Stimulated activated CD8-positive, alpha-beta memory T cell treated with anti-CD3 and anti-CD28 coated beads, Interleukin-15, amount 100 ng/mL, for 24 hours (primary cell): ENCODE measurements around the gene PPP1R12B.
"Not testable (repeated sequence)": the region's sequence is repeated elsewhere in the genome, so short reads cannot be mapped to it uniquely, and the experiment has no call there.

Experiments used
- DNase-seq: peaks from one replicate; pipeline ENCODE4 v3.0.0-alpha.2; 2020; ENCODE audit warnings: low read depth

Gene PPP1R12B

DNA sequence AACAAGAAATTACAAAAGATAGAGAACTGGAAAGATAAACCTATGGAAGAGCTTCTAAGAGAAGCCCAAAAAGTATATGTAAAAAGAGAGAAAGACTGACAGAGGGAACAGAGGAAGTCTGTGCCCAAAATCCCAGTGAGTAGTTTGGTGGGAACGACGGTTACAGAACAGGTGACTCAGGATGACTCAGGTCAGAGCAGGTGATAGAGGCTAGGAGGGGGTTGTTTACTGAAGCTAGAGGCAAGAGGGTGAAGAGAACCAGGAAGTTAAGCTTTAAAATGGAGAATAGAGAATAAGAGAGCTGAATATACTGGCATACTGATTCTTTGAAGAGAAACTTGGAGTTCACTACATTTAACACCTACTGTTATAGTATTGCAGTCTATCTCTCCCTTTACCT lies 134.9 kb downstream of the PPP1R12B start:
- not testable (repeated sequence) for DNase-seq

DNA sequence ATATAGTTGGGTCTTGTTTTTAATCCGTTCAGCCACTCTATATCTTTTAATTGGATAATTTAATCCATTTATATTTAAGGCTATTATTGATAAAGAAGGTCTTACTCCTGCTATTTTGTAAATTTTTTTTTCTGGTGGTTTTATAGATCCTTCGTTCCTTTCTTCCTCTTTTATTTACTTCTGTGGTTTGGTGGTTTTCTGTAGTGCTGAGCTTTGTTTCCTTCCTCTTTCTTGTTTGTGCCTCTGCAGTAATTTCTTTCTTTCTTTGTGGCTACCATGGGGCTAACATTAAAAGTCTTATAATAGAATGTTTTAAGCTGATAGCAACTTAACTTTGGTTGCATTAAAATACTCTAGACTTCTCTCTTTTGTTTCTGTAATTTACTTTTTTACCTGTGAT lies 135.5 kb downstream of the PPP1R12B start:
- DNase-seq, result not testable (repeated sequence)

DNA sequence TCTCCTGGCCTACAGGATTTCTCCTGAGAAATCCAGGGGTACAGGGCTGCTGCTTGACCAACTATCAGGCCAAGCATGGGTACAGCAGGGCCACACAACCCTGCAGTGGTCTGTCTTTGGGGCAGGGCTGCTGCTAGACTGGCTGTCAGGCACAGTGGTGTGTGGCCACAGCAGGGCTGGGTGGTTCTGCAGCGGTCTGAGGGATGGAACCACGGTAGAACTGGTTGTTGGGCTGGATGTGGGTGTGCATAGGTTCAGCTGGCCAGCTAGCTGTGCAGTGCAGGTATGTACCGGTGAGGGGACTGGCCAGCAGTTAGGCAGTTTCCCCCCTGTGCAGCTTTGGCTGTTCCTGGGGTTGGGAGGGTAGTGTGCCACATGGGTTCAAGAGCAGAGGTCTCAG lies 136.3 kb downstream of the PPP1R12B start:
- DNase-seq, result not testable (repeated sequence)

DNA sequence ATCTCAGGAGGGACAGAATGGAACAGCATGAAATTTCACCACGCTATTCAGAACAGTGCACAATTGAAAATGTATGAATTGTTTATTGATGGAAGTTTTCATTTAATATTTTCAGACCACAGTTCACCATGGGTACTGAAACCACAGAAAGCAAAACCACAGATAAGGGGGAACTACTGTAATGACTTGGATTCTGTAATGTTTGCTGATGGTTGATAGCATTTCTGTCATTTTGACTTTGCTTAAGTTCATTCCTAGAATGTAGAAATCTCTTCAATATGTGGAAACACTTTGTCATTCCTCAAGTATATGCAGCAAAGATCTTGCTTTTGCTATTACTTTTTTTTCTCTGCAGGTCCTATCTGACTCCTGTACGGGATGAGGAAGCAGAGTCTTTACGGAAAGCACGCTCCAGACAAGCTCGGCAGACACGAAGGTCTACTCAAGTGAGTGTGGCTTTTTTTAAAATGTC lies 139.7 kb downstream of the PPP1R12B start:
- DNase-seq, result not testable (repeated sequence)

- DNase-seq, result not testable (repeated sequence)
Observed at GRCh38 chr1:202489101-202489500, 140.6 kb downstream of the PPP1R12B start.

- not testable (repeated sequence) for DNase-seq
Observed at GRCh38 chr1:202493112-202493511, 144.6 kb downstream of the PPP1R12B start.

DNA sequence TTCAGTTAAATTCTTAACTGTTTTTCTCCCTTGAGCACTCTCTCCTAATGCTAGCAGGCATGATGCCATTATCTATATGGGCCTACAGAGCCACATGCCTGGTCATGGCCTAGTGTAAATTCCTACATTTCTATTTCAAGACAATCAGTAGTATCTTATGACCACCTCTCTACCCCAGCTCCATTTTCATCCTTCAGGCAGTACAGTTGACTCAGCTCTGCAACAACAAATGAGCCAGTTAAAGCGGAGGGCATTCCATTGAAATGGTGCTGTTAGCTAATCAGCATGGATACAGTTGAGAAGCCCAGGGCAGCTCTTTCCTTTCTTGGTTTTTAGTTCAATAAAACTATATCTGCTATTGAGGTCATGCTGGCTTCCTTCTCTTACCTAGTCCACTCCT lies 150.0 kb downstream of the PPP1R12B start:
- DNase-seq, result no peak

DNA sequence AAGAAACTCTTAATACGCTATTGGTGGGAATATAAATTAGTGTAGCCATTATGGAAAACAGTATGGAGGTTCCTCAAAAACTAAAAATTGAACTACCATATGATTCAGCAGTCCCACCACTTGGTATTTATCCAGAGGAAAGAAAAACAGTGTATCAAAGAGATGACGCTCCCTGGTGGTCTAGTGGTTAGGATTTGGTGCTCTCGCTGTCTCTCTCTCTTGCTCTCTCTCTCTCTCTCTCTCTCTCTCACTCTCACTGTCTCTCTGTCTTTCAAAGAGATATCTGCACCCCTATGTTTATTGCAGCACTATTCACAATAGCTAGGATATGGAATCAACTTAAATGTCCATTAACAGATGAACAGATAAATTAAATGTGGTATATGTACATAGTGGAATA lies 151.5 kb downstream of the PPP1R12B start:
- not testable (repeated sequence) for DNase-seq

DNA sequence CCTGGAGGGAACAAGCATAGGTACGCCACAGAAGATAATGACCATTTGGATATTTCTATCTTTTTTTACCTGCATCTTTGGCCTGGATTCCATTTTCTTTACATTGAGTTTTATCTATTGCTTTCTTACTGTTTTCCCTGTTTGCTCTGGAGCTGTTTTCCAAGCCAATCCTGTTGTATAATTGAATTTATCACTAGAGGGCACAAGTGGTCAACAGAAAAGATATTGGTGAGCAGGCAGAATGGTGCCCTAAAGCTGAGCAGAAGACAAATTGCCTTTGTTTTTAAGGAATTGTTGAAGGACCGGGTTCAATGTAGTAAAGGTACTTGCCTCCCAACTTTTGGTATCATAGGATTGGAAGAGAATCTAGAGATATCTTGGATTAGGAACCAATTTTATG lies 152.8 kb downstream of the PPP1R12B start:
- DNase-seq, result no peak

GRCh38 chr1:202505356-202505755 lies 156.9 kb downstream of the PPP1R12B start:
- DNase-seq, result no peak

- DNase-seq, result not testable (repeated sequence)
Observed at GRCh38 chr1:202505880-202506575, 157.5 kb downstream of the PPP1R12B start.

DNA sequence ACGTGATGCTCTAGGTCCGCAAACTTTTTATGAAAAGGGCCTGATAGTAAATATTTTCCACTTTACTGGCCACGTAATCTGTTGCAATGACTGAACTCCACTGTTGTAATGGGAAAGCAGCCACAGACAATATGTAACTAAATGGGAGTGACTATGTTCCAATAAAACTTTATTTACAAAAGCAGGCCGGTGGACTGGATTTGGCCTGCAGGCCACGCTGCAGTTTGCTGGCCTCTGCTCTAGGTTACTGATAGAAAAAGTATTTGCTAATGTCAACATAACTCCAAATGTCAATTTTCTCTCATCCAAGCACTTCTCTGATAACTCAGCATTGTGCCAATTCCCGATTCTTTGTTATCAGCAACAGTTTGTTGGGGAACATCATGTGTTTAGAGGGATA lies 160.4 kb downstream of the PPP1R12B start:
- DNase-seq, result not testable (repeated sequence)

DNA sequence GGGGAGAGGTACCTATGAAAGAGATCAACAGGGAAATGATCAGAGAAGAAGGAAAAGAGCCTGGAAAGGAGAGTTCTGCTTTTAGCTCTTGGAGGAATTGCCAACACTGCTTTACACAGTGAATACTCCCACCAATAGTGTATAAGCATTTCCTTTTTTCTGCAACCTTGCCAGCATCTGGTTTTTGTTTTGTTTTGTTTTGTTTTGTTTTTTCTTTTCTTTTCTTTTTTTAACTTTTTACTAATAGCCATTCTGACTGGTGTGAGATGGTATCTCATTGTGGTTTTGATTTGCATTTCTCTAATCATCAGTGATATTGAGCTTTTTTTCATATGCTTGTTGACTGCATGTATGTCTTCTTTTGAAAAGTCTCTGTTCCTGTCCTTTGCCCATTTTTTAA lies 165.4 kb downstream of the PPP1R12B start:
- DNase-seq, result not testable (repeated sequence)

GRCh38 chr1:202516434-202516877 lies 168.0 kb downstream of the PPP1R12B start:
- no peak for DNase-seq

GRCh38 chr1:202517146-202517545 lies 168.6 kb downstream of the PPP1R12B start:
- not testable (repeated sequence) for DNase-seq

GRCh38 chr1:202518180-202518579 lies 169.7 kb downstream of the PPP1R12B start:
- not testable (repeated sequence) for DNase-seq

DNA sequence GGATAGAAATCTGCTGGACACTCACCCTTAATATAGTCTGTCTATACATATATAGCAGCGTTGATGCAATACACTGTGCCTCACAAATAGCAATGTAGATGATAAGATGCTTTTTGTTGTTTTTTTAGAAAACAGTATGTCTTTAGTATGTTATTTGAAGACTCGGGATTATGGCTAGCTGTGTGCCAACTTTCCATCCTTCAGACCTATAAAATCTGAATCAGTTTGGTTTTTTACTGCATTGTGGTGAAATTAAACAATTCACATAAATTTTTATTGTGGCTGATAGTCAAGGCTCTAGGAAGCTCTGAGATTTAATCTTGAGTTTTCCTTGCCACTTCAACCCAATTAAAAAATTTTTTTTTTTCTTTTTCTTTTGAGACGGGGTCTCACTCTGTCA lies 170.4 kb downstream of the PPP1R12B start:
- DNase-seq, result not testable (repeated sequence)

DNA sequence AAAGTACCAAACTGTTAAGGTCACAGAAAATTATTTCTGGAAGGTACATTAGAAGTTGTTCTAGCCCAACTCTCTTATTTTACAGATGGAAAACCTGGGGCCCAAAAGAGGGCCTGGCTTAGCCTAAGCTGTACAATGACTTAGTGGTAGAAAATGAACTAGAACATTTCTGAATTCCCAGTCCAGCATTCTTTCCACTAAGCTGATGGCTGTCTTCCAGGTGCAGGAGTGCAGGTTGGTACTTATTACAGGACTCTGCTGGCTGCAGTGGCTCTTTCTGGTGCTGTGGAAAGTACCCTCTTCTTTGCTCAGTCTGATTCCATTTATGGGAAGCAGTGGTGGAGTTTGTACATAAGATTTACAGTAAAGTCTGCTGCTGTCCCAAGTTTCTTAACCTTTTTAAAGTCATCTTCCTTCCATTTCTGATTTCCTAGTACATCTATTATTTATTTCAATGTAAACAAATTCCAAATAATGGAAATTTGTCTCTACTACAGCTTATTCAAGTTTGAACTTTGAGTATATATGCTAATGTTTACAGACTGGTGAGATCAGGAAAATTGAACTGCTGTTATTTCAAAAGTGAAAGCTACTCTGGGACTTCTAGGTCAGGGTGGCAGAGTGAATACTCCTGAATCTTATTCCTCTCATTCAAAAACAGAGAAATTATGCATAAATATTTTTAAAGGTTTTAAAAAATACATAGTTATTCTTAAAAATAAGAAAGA lies 171.8 kb downstream of the PPP1R12B start:
- DNase-seq, result not testable (repeated sequence)

- not testable (repeated sequence) for DNase-seq
Observed at GRCh38 chr1:202520857-202521216, 172.3 kb downstream of the PPP1R12B start.

GRCh38 chr1:202521484-202521883 lies 173.0 kb downstream of the PPP1R12B start:
- not testable (repeated sequence) for DNase-seq

- no peak for DNase-seq
Observed at GRCh38 chr1:202521886-202522285, 173.4 kb downstream of the PPP1R12B start.

GRCh38 chr1:202526056-202526455 lies 177.6 kb downstream of the PPP1R12B start:
- DNase-seq, result not testable (repeated sequence)

- not testable (repeated sequence) for DNase-seq
Observed at GRCh38 chr1:202528096-202528722, 179.7 kb downstream of the PPP1R12B start.
